ENCODE data around the gene HYCC2.

Gene HYCC2

GRCh38 chr2:201071479-201072200 is at the start of gene HYCC2, which contains the start of gene NDUFB3:
TSS of gene HYCC2 (minus strand) at chr2:201071671. CDS start at chr2:201024009, 47,662 bp downstream.
TSS of gene NDUFB3 (plus strand) at chr2:201072001. CDS start at chr2:201078883, 6,882 bp downstream.
- DNase-seq: peak; percentile 89

GRCh38 chr2:201118961-201119854 is 47.7 kb upstream of the HYCC2 start:
- DNase-seq: no peak

More at GRCh38 chr2:201071479-201072200, at the start of gene HYCC2, which contains the start of gene NDUFB3:
- peak; percentile 99 for ATAC-seq

GRCh38 chr2:201118121-201118960 is 46.9 kb upstream of the HYCC2 start:
- DNase-seq: peak; percentile 90

More at GRCh38 chr2:201118961-201119854, 47.7 kb upstream of the HYCC2 start:
- ATAC-seq: no peak

GRCh38 chr2:201117735-201118094 is 46.2 kb upstream of the HYCC2 start:
- peak; percentile 58 for DNase-seq
- peak; percentile 1 for ATAC-seq

More at GRCh38 chr2:201118121-201118960, 46.9 kb upstream of the HYCC2 start:
- ATAC-seq: peak; percentile 51

- DNase-seq (no peak), ATAC-seq (peak; percentile 51)
Measured at GRCh38 chr2:201116959-201117734, 45.7 kb upstream of the HYCC2 start.

GRCh38 chr2:201116115-201116958 is 44.9 kb upstream of the HYCC2 start, which contains the start of gene CFLAR:
TSS of gene CFLAR (plus strand) at chr2:201116164. CDS start at chr2:201129866, 13,702 bp downstream.
- peak; percentile 50 for ATAC-seq
- peak; percentile 87 for DNase-seq

GRCh38 chr2:201114846-201115245 is 43.4 kb upstream of the HYCC2 start:
- DNase-seq (no peak), ATAC-seq (no peak)

- no peak for DNase-seq
- no peak for ATAC-seq
Measured at GRCh38 chr2:201114350-201114749, 42.9 kb upstream of the HYCC2 start.

GRCh38 chr2:201111096-201111495 is 39.6 kb upstream of the HYCC2 start:
- ATAC-seq (no peak), DNase-seq (no peak)

GRCh38 chr2:201110615-201111014 is 39.1 kb upstream of the HYCC2 start:
- ATAC-seq (no peak), DNase-seq (no peak)

GRCh38 chr2:201109186-201109585 is 37.7 kb upstream of the HYCC2 start:
- no peak for ATAC-seq

GRCh38 chr2:201108341-201108740 is 36.9 kb upstream of the HYCC2 start:
- DNase-seq (no peak), ATAC-seq (no peak)

More at GRCh38 chr2:201109186-201109585, 37.7 kb upstream of the HYCC2 start:
- no peak for DNase-seq

GRCh38 chr2:201107624-201108023 is 36.2 kb upstream of the HYCC2 start:
- ATAC-seq: no peak

GRCh38 chr2:201105759-201106158 is 34.3 kb upstream of the HYCC2 start:
- no peak for ATAC-seq
- DNase-seq: no peak

More at GRCh38 chr2:201107624-201108023, 36.2 kb upstream of the HYCC2 start:
- no peak for DNase-seq

- ATAC-seq (no peak), DNase-seq (no peak)
Measured at GRCh38 chr2:201100497-201100896, 29.0 kb upstream of the HYCC2 start.

- no peak for ATAC-seq
Measured at GRCh38 chr2:201093573-201093972, 22.1 kb upstream of the HYCC2 start.

GRCh38 chr2:201090574-201090973 is 19.1 kb upstream of the HYCC2 start:
- ATAC-seq (no peak), DNase-seq (no peak)

More at GRCh38 chr2:201093573-201093972, 22.1 kb upstream of the HYCC2 start:
- DNase-seq: no peak

- ATAC-seq: no peak
Measured at GRCh38 chr2:201084863-201085262, 13.4 kb upstream of the HYCC2 start.

GRCh38 chr2:201074996-201075395 is 3.5 kb upstream of the HYCC2 start:
- ATAC-seq: no peak
- DNase-seq: no peak

More at GRCh38 chr2:201084863-201085262, 13.4 kb upstream of the HYCC2 start:
- no peak for DNase-seq

GRCh38 chr2:201073071-201073470 is 1.6 kb upstream of the HYCC2 start:
- no peak for DNase-seq
- ATAC-seq: no peak

All from stimulated activated naive CD8-positive, alpha-beta T cell treated with anti-CD3 and anti-CD28 coated beads, Interleukin-15, Interleukin-2, amounts not matched to agents 100 U/mL and 50 U/mL, for 24 hours (primary cell).